Bronchial epithelial cell (primary cell): ENCODE data around the gene HSPA6. TPM values are rescaled to one million over a fixed set of nuclear protein-coding genes. Genes with fewer than 3 reads are reported as not detected.
A peak's percentile ranks its signal among the peaks of the same experiment; 100 is the strongest.

Experiments
- DNase-seq: peaks from one replicate; pipeline ENCODE4 v3.0.0-alpha.2; 2010; ENCODE audit warnings: low read depth
- FAIRE-seq: peaks from 2 replicates; lab custom pipeline; 2011; peaks lifted over from hg19 to GRCh38; lab: Jason Lieb, UNC
- H3K27me3 ChIP-seq: 2 replicates; pipeline ENCODE4 v1.5.1; 2011; ENCODE audit warnings: low read length; ENCODE audit not compliant: control insufficient read depth, insufficient read depth
- H3K36me3 ChIP-seq: 2 replicates; pipeline ENCODE4 v1.5.1; 2011; ENCODE audit warnings: low read length; ENCODE audit not compliant: control insufficient read depth, insufficient read depth
- H3K4me3 ChIP-seq: 2 replicates; pipeline ENCODE4 v1.5.1; 2011; ENCODE audit warnings: mild to moderate bottlenecking, low read depth, low read length, control low read depth
- total RNA-seq: library from RNA; depleted of rRNA; stranded (reverse); fragments of >200 nt; gene quantifications from 2 replicates; pipeline ENCODE4 v1.2.1, GENCODE V29; 2014
- TF ChIP-seq, protein P1 (sequence below): IDR thresholded peaks from 2 replicates; pipeline ENCODE4 v1.5.1; 2011; ENCODE audit warnings: mild to moderate bottlenecking, moderate library complexity, low read length, control low read depth, inconsistent platforms; ENCODE audit not compliant: insufficient read depth, severe bottlenecking

HSPA6 gene
- total RNA-seq, 1 donor from 2014 or later, result 1.6 TPM

DNA sequence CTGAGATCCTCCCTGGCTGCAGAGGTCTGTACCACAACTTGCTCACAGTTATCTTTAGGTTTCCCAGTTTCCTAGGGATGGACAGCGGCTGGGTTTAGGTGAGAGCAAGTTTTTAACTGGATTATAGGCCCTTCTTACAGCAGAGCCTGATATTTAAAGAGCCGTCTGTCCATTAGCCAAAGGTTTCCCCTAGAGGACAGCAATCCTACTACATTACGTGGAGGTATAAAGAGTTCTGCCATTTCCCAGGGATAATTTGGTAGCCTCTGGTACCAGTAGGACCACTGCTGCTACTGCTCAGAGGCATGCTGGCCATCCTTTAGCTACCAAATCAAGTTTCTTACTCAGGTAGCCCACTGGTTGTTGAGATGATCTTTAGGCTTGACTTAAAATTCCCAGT lies 41.0 kb upstream of the HSPA6 start:
- Histone ChIP-seq H3K4me3 (no peak overlapping the region), H3K27me3 (no peaks in the 10 kb centered on the region), H3K36me3 (no peaks in the 10 kb centered on the region)
- FAIRE-seq (no peak), DNase-seq (no peak)
- TF ChIP-seq, protein P1, sequence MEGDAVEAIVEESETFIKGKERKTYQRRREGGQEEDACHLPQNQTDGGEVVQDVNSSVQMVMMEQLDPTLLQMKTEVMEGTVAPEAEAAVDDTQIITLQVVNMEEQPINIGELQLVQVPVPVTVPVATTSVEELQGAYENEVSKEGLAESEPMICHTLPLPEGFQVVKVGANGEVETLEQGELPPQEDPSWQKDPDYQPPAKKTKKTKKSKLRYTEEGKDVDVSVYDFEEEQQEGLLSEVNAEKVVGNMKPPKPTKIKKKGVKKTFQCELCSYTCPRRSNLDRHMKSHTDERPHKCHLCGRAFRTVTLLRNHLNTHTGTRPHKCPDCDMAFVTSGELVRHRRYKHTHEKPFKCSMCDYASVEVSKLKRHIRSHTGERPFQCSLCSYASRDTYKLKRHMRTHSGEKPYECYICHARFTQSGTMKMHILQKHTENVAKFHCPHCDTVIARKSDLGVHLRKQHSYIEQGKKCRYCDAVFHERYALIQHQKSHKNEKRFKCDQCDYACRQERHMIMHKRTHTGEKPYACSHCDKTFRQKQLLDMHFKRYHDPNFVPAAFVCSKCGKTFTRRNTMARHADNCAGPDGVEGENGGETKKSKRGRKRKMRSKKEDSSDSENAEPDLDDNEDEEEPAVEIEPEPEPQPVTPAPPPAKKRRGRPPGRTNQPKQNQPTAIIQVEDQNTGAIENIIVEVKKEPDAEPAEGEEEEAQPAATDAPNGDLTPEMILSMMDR, result no peak

DNA sequence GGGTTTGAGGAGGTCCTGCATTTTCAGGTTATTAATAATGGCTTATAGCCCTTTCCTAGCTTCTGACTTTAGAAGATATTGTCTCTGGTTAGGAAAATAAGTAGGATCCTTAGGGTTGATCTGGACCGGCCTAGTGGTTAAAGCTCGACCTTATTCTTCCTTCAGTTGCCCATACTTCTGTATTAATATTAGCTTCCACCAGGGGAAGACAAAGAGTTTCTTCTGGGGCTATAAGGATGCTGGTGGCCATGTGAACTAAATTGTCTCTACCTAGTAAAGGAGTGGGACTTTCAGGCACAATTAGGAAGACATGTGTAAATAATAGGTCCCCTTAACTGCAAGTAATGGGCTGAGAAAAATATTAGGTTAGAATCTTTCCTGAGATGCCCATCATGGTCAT lies 39.7 kb upstream of the HSPA6 start:
- TF ChIP-seq, protein P1, result no peak
- Histone ChIP-seq H3K27me3 (peaks cover 4% of the 10 kb centered on the region), H3K36me3 (no peaks in the 10 kb centered on the region), H3K4me3 (no peak overlapping the region)
- DNase-seq, result no peak
- FAIRE-seq, result no peak

DNA sequence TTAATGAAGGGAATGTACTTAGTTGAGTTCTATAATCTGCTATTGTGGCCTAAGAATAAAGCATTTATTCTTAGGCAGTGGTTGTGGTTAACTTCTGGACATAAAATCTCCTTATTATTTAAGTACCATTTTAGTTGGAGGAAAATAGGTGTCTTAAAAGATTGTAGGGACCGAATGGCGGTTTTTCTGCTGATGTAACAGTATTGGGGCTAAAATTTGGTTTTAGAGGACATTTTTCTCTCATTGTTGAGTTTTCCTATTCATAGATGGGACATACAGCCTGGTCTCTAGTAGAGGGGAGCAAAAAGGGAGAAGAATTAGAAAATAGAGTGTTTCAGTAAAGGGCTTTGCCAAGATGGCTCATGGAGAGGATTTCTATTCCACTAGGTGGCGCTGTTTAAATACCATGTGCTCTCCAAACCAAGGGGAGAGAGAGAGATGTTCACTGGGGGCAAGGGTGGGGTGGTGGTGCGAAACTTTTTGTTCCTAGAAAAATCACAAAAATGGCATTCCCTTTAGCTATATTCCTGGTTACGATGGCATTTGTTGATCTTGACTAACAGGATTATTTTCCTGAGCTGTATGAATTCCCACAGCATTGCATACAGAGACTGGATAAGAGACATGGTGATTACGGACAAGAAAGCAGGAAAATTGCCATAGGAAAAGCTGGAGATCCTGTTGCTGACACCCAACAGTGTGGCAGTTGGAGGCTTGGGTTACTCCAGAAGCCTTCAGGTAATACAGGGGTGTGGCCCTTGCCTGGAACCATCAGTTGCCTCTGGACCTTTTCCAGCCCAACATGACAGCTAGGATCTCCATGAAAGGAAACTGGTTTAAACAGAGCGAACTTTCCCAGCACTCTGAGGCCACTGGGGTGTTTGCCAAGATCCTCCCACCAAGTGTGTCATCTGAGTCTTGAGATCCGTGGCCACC lies 37.3 kb upstream of the HSPA6 start:
- no peak overlapping the region for H3K4me3 ChIP-seq
- FAIRE-seq (peak; percentile 72), DNase-seq (peak; percentile 78)
- TF ChIP-seq, protein P1, result peak; percentile 71
- H3K27me3 ChIP-seq, result peaks cover 4% of the 10 kb centered on the region
- H3K36me3 ChIP-seq, result no peaks in the 10 kb centered on the region

DNA sequence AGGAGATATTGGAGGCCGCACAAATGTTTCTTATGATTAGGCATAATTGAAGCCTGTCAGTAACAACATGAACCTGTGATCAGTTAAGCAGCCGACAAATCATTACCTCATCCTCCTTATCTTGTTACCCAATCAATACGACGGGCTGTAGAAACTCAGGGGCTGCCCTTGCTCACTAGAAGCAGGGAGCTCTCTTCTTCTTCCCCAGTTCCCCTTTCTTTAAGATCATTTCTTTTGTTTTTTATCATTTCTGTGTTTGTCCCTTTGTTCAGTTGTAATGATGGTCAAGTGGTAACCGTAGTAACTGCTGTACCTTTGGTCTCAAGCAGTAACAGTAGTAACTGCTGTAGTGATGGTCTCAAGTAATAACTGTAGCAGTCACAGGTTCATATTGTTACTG lies 32.9 kb upstream of the HSPA6 start:
- FAIRE-seq, result no peak
- Histone ChIP-seq H3K36me3 (no peaks in the 10 kb centered on the region), H3K27me3 (peaks cover 4% of the 10 kb centered on the region), H3K4me3 (no peak overlapping the region)
- no peak for DNase-seq
- TF ChIP-seq, protein P1, result no peak

DNA sequence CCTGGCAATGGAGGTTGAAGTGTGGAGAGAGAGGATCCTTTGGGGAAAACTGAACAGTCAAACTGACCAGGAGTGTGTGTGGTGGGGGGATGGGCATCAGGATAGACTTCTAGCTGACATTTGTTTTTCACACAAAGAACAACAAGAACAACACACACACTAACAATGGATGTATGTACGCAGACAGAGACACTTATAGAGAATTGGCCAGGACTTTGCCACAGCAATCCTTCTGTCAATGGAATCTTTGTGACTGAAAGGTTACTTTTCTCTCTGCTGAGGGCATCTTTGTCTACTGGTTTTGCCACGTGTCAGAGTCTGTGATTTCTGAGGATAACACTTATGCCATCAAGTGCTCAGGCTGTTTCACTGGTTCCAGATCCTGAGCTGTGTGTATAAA lies 31.5 kb upstream of the HSPA6 start:
- H3K4me3 ChIP-seq, result no peak overlapping the region
- no peaks in the 10 kb centered on the region for H3K36me3 ChIP-seq
- DNase-seq (no peak), FAIRE-seq (no peak)
- TF ChIP-seq, protein P1, result no peak
- peaks cover 6% of the 10 kb centered on the region for H3K27me3 ChIP-seq
